PC-3 (cell line): Measurements from ENCODE around the gene DNAH2.

Experiments
- CTCF ChIP-seq: fragments of 300-600 bp; sonication (generic); conservative IDR thresholded peaks from 2 replicates; pipeline ENCODE4 v1.5.1; 2017; ENCODE audit warnings: antibody characterized with exemption, low read depth, mild to moderate bottlenecking, low read length
- EZH2 ChIP-seq: fragments of 300-600 bp; sonication (generic); IDR thresholded peaks from one replicate; pipeline ENCODE4 v1.6.1; 2017; ENCODE audit warnings: antibody characterized with exemption, mild to moderate bottlenecking, low read length; ENCODE audit not compliant: unreplicated experiment

GRCh38 chr17:7744416-7744815 is 26.9 kb downstream of the DNAH2 start:
- TF ChIP-seq CTCF (no peak), EZH2 (no peak)
